Cardiac muscle cell (in vitro differentiated cells and primary cell): ENCODE results near the gene LPAR6. TPM values are rescaled to one million over a fixed set of nuclear protein-coding genes. Genes with fewer than 3 reads are reported as not detected.
"Not testable (repeated sequence)": the region's sequence is repeated elsewhere in the genome, so short reads cannot be mapped to it uniquely, and the experiment has no call there.

ENCODE experiments used
- DNase-seq, 2 donors: peaks; one replicate each; pipeline versions ENCODE4 v3.0.0 to v3.0.0-alpha.2; 2010 to 2017; ENCODE audit warnings: low read depth in 1 of 2, low spot score in 1 of 2
- H3K27ac ChIP-seq: fragments of 200-600 bp; sonication (generic); 2 replicates; pipeline ENCODE4 v1.5.1; 2016
- H3K27me3 ChIP-seq: fragments of 200-600 bp; sonication (generic); 2 replicates; pipeline ENCODE4 v1.6.0; 2016; ENCODE audit warnings: control low read depth
- H3K36me3 ChIP-seq: fragments of 200-600 bp; sonication (generic); 2 replicates; pipeline ENCODE4 v1.5.1; 2016; ENCODE audit warnings: control low read depth
- H3K4me1 ChIP-seq: fragments of 200-600 bp; sonication (generic); 2 replicates; pipeline ENCODE4 v1.8.1; 2017; ENCODE audit warnings: low read depth, mild to moderate bottlenecking, mixed run types
- H3K4me3 ChIP-seq: fragments of 200-600 bp; sonication (generic); 2 replicates; pipeline ENCODE4 v1.5.1; 2016; ENCODE audit warnings: mild to moderate bottlenecking
- H3K9me3 ChIP-seq: fragments of 200-600 bp; sonication (generic); 2 replicates; pipeline ENCODE4 v1.5.1; 2017; ENCODE audit warnings: low read depth, mild to moderate bottlenecking, control low read depth
- CTCF ChIP-seq: IDR thresholded peaks from 2 replicates; pipeline ENCODE4 v1.5.1; 2012; ENCODE audit warnings: low read depth, mild to moderate bottlenecking, low read length
- polyA plus RNA-seq: library from polyadenylated mRNA; unstranded; fragments of >200 nt; fragmentation: Nextera tagmentation; extraction: Ambion mirVana; gene quantifications from 2 replicates; pipeline ENCODE4 v1.2.1, GENCODE V29; 2016
- total RNA-seq: library from RNA; depleted of rRNA; stranded (reverse); fragments of >200 nt; gene quantifications from 2 replicates; pipeline ENCODE4 v1.2.3, GENCODE V29; 2016

LPAR6 gene
- total RNA-seq (0.11 and 0.45 TPM in 2 replicates), polyA plus RNA-seq (1.5 and 1.9 TPM in 2 replicates)

- TF ChIP-seq CTCF = no peak
- H3K9me3 ChIP-seq = no peaks in the 10 kb centered on the region
- peaks cover 7% of the 10 kb centered on the region for H3K4me1 ChIP-seq
- H3K4me3 ChIP-seq = peak within 1 kb of the TSS; percentile 10
- no peaks in the 10 kb centered on the region for H3K27me3 ChIP-seq
- peak in 1 of 2 donors; percentile 87 for DNase-seq
- no peaks in the 10 kb centered on the region for H3K36me3 ChIP-seq
- H3K27ac ChIP-seq = no peak within 1 kb of the TSS
These were observed at the start of gene LPAR6 for GRCh38 chr13:48412881-48413351. Gene LPAR6 (minus strand): TSS chr13:48413113. CDS start chr13:48412423, 690 bp downstream.

- no peak overlapping the region for H3K27ac ChIP-seq
- H3K4me3 ChIP-seq = no peak overlapping the region
- no peaks in the 10 kb centered on the region for H3K27me3 ChIP-seq
- no peaks in the 10 kb centered on the region for H3K9me3 ChIP-seq
- H3K4me1 ChIP-seq = no peaks in the 10 kb centered on the region
- H3K36me3 ChIP-seq = peaks cover 14% of the 10 kb centered on the region
- no peak for DNase-seq
- no peak for TF ChIP-seq CTCF
These were observed 44.8 kb upstream of the LPAR6 start for GRCh38 chr13:48457578-48458242.

GRCh38 chr13:48456546-48456945 lies 43.6 kb upstream of the LPAR6 start:
- Histone ChIP-seq H3K4me1 (no peaks in the 10 kb centered on the region), H3K27ac (no peak overlapping the region), H3K36me3 (peaks cover 14% of the 10 kb centered on the region), H3K27me3 (no peaks in the 10 kb centered on the region), H3K4me3 (no peak overlapping the region), H3K9me3 (no peaks in the 10 kb centered on the region)
- no peak for TF ChIP-seq CTCF
- DNase-seq = no peak

GRCh38 chr13:48451196-48451595 lies 38.3 kb upstream of the LPAR6 start:
- H3K4me1 ChIP-seq, H3K4me3 ChIP-seq, H3K36me3 ChIP-seq, H3K9me3 ChIP-seq, H3K27me3 ChIP-seq, H3K27ac ChIP-seq: not testable (repeated sequence)
- DNase-seq = peak in 1 of 2 donors; percentile 22

GRCh38 chr13:48449656-48450055 lies 36.7 kb upstream of the LPAR6 start:
- Histone ChIP-seq H3K27me3 (no peaks in the 10 kb centered on the region), H3K9me3 (no peaks in the 10 kb centered on the region), H3K4me1 (no peaks in the 10 kb centered on the region), H3K36me3 (peaks cover 7% of the 10 kb centered on the region), H3K27ac (no peak overlapping the region), H3K4me3 (no peak overlapping the region)
- DNase-seq = no peak
- TF ChIP-seq CTCF = no peak

GRCh38 chr13:48448959-48449614 lies 36.2 kb upstream of the LPAR6 start:
- TF ChIP-seq CTCF = no peak
- Histone ChIP-seq H3K27me3 (no peaks in the 10 kb centered on the region), H3K9me3 (no peaks in the 10 kb centered on the region), H3K36me3 (peaks cover 7% of the 10 kb centered on the region), H3K4me1 (no peaks in the 10 kb centered on the region), H3K4me3 (no peak overlapping the region), H3K27ac (no peak overlapping the region)
- peak in 1 of 2 donors; percentile 83 for DNase-seq
